NCI-H524 treated with DMSO at 0.1 percent for 48 hours (cell line): ENCODE data around the gene CCDC188.

Source experiments
- DNase-seq: peaks from one replicate; lab custom pipeline; 2025; lab: John Stamatoyannopoulos, UW

CCDC188 gene

DNA sequence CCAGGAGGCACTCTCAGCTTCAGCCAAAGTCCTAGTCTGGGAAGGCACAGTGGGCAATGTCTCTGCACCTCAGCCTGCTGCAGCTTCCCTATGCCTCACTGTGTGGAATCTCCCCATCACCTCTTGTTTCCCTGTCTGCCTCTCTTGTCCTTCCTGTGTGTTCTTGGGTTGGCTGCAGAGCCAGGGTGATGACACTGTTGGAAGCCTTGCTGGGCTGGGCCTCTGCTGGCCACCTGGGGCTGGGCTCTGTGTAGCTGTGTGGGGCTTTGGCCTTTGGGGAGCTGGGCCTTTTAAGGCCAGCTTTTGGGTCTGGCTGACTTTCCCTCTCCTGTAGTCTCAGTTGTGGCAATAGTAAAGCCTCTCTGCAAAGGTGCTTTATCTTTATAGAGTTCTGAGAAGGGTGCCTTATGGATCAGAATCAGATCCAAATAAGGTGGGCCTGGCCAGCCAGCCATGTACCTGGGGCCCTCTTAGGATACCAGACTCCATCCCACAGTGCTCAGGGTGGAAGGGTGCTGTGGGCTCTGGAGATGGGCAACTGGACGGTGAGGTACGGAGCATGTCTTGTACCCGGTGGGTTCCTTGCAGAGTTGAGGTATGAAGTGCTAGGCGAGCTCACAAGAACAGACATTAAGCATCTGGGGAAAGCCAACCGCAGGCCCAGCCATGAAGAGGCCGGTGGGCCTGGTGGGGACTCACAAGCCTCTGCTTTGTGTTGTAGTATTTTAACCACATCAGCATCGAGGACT is 45.2 kb downstream of the CCDC188 start:
- no peak for DNase-seq

DNA sequence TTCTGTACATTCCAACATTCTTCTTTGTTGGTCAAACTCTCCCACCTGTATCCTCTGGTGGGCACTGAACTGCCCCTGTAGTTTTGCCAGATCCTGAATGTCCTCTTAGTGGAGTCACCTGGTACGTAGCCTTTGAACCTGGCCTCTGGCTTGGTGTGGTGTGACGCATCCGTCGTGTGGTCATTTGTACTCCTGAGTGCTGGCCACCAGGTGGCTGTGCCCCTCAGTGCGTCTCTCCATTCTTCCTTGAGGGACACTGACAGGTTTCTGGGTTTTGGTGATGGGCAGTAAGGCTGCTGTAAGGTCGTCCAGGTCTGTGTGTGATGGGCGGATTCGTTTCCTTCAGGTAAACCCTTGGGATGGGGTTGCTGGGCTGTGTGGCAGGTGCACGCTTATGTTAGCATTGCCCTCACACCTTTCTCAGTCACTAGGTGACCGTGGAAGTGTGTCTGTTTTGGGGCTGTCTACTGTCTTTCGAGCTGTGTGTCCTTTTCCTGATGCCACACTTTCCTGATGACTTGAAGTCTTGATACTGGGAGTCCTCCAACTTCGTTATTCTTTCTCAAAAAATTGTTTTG is 48.6 kb downstream of the CCDC188 start:
- DNase-seq: no peak

- DNase-seq: no peak
Measured at GRCh38 chr22:20101638-20102037, 49.2 kb downstream of the CCDC188 start.

- DNase-seq: no peak
Measured at GRCh38 chr22:20099099-20099711, 51.6 kb downstream of the CCDC188 start.
